HepG2 (cell line): ENCODE measurements around the gene OVOL2. TPM values are rescaled to one million over a fixed set of nuclear protein-coding genes. Genes with fewer than 3 reads are reported as not detected.

Source experiments
- ATAC-seq: fragments of 200-7000 bp; cut with Tn5 transposase; 3 replicates; pipeline ENCODE4 v1.9.1; 2020; ENCODE audit warnings: mild to moderate bottlenecking, moderate library complexity
- BruUV-seq: library from RNA; stranded (reverse); fragments of 400-500 nt; replicated peaks from 2 replicates; lab custom pipeline; 2021; lab: Mats Ljungman, UMichigan
- CTCF ChIA-PET: fragments of 300-600 bp; formaldehyde crosslinking; extraction: SDS; loops from one replicate; lab custom pipeline; 2021; ENCODE audit warnings: low total read pairs, inconsistent platforms, low intra/inter-chr PET ratio; lab: Yijun Ruan, JAX
- POLR2A ChIA-PET: fragments of 350-600 bp; sonication (Branson Sonifier 250); formaldehyde crosslinking; loops from one replicate; lab custom pipeline; 2020; ENCODE audit warnings: antibody characterized with exemption, inconsistent platforms; lab: Yijun Ruan, JAX
- DNase-seq: peaks from one replicate; pipeline ENCODE4 v3.0.0-alpha.2; 2015; ENCODE audit warnings: low spot score
- FAIRE-seq: peaks from 3 replicates; lab custom pipeline; 2011; peaks lifted over from hg19 to GRCh38; lab: Jason Lieb, UNC
- H2AFZ ChIP-seq: one replicate; pipeline ENCODE4 v1.6.1; 2011; ENCODE audit warnings: low read length, inconsistent platforms
- H3K27ac ChIP-seq: fragments of 300-600 bp; 3 replicates; pipeline ENCODE4 v1.8.0; 2011; ENCODE audit warnings: mixed run types, mild to moderate bottlenecking, mixed read lengths, low read length, inconsistent platforms; ENCODE audit not compliant: insufficient read depth; ENCODE audit errors: extremely low read length
- H3K27me3 ChIP-seq, 2 experiments: fragments of 200-600 bp in 1 of 2; 2 replicates in 1 of 2; 3 replicates in 1 of 2; pipeline versions ENCODE4 v1.6.0 to v1.8.0; 2011; ENCODE audit warnings: low read length in 2 of 2, mild to moderate bottlenecking in 2 of 2, moderate library complexity in 2 of 2, inconsistent platforms in 1 of 2; ENCODE audit not compliant: insufficient read depth in 2 of 2, control insufficient read depth in 1 of 2
- H3K36me3 ChIP-seq, 2 experiments: fragments of 200-600 bp in 1 of 2; replicated peaks in 1 of 2; 2 replicates in 1 of 2; 3 replicates in 1 of 2; pipeline versions ENCODE4 v1.5.1 to v1.8.0; 2011; ENCODE audit warnings: low read length in 2 of 2, inconsistent platforms in 1 of 2; ENCODE audit not compliant: insufficient read depth in 2 of 2, control insufficient read depth in 1 of 2
- H3K4me1 ChIP-seq: 2 replicates; pipeline ENCODE4 v1.5.1; 2012; ENCODE audit warnings: low read length, inconsistent platforms; ENCODE audit not compliant: insufficient read depth
- H3K4me2 ChIP-seq: 2 replicates; pipeline ENCODE4 v1.6.0; 2011; ENCODE audit warnings: low read depth, low read length, inconsistent platforms
- H3K4me3 ChIP-seq, 3 experiments: fragments of 200-600 bp in 1 of 3; sonication (generic), shearing (Covaris generic) in 1 of 3; replicated peaks in 1 of 3; 2 replicates each; pipeline ENCODE4 v1.5.1; 2011 to 2016; ENCODE audit warnings: low read length in 3 of 3, inconsistent platforms in 2 of 3, low read depth in 2 of 3, mild to moderate bottlenecking in 2 of 3, control low read depth in 1 of 3, mixed read lengths in 1 of 3; ENCODE audit not compliant: insufficient read depth in 1 of 3
- H3K79me2 ChIP-seq: one replicate; pipeline ENCODE4 v1.6.1; 2011; ENCODE audit warnings: low read length, inconsistent platforms; ENCODE audit not compliant: insufficient read depth
- H3K9ac ChIP-seq: 2 replicates; pipeline ENCODE4 v1.6.0; 2011; ENCODE audit warnings: mild to moderate bottlenecking, low read depth, low read length, inconsistent platforms; ENCODE audit not compliant: insufficient read depth
- H3K9me3 ChIP-seq: 2 replicates; pipeline ENCODE4 v1.5.1; 2012; ENCODE audit warnings: mild to moderate bottlenecking, low read length
- H4K20me1 ChIP-seq: 2 replicates; pipeline ENCODE4 v1.6.0; 2011; ENCODE audit warnings: inconsistent platforms, mild to moderate bottlenecking, low read length, moderate library complexity; ENCODE audit not compliant: insufficient read depth
- EED ChIP-seq: sonication (generic); formaldehyde crosslinking; IDR thresholded peaks from 2 replicates; pipeline ENCODE4 v1.5.0; 2020; ENCODE audit warnings: mild to moderate bottlenecking, missing genetic modification reagents
- ZFP90 ChIP-seq: sonication (generic); formaldehyde crosslinking; IDR thresholded peaks from 2 replicates; pipeline ENCODE4 v1.8.0; 2022; ENCODE audit warnings: missing genetic modification reagents, mild to moderate bottlenecking, inconsistent platforms, borderline replicate concordance
- ZNF263 ChIP-seq: sonication (generic); formaldehyde crosslinking; IDR thresholded peaks from 2 replicates; pipeline ENCODE4 v1.4.0; 2020; ENCODE audit warnings: missing genetic modification reagents
- ZNF547 ChIP-seq: sonication (generic); formaldehyde crosslinking; IDR thresholded peaks from 2 replicates; pipeline ENCODE4 v1.5.1; 2020; ENCODE audit warnings: mild to moderate bottlenecking, missing genetic modification reagents
- WGBS: methylation state at CpG from one replicate; pipeline ENCODE4 v1.1.6; 2017; ENCODE audit warnings: low lambda C conversion rate; 5-methylcytosine and 5-hydroxymethylcytosine counted together
- in situ Hi-C: cut with HindIII; loops from 2 replicates; pipeline ENCODE4 v1.10.0; 2017; ENCODE audit warnings: low pct_unique_long_range_greater_than_20kb; ENCODE audit not compliant: extremely low pct_ligation_motif_present
- intact Hi-C: fragments of 100-400 bp; cut with micrococcal nuclease; formaldehyde crosslinking; loops from one replicate; pipeline ENCODE4 v1.10.0; 2022; ENCODE audit not compliant: unreplicated experiment
- polyA plus RNA-seq, 8 experiments: library from polyadenylated mRNA; depleted of rRNA in 3 of 8; stranded (reverse) in 7 of 8; unstranded in 1 of 8; fragments of >200 nt; fragmentation: Illumina TruSeq in 4 of 8; extraction: Trizol in 4 of 8; gene quantifications; 2 replicates each; pipeline versions ENCODE4 v1.2.1 to v1.2.3, GENCODE V29; 2011 to 2016; ENCODE audit warnings: low read depth in 4 of 8, missing spikeins in 1 of 8, mixed read lengths in 1 of 8; ENCODE audit not compliant: insufficient read depth in 1 of 8
- total RNA-seq, 5 experiments: library from RNA; depleted of rRNA; stranded (reverse); fragments of >200 nt; fragmentation: Illumina TruSeq; extraction: Trizol; gene quantifications; 2 replicates each; pipeline ENCODE4 v1.2.3, GENCODE V29; 2016; ENCODE audit warnings: low read depth in 1 of 5
- TF ChIP-seq, protein P1 (sequence below): sonication (generic); formaldehyde crosslinking; IDR thresholded peaks from 2 replicates; pipeline ENCODE4 v1.5.1; 2020; ENCODE audit warnings: missing genetic modification reagents, mild to moderate bottlenecking, borderline replicate concordance
- TF ChIP-seq, protein P2 (sequence below): sonication (generic); formaldehyde crosslinking; IDR thresholded peaks from 2 replicates; pipeline ENCODE4 v1.4.0; 2020; ENCODE audit warnings: mild to moderate bottlenecking, missing genetic modification reagents
- TF ChIP-seq, protein P3 (sequence below): sonication (generic); formaldehyde crosslinking; IDR thresholded peaks from 2 replicates; pipeline ENCODE4 v1.4.0; 2020; ENCODE audit warnings: mild to moderate bottlenecking, low read depth, missing genetic modification reagents
- TF ChIP-seq, protein P4 (sequence below): sonication (generic); formaldehyde crosslinking; IDR thresholded peaks from 2 replicates; pipeline ENCODE4 v1.4.0; 2020; ENCODE audit warnings: missing genetic modification reagents

OVOL2 gene
- total and polyA plus RNA-seq, 2 of the 13 experiments (the other 11 are each of a cell fraction or from before 2014, with no cell fraction given): 0.20 to 0.31 TPM

DNA sequence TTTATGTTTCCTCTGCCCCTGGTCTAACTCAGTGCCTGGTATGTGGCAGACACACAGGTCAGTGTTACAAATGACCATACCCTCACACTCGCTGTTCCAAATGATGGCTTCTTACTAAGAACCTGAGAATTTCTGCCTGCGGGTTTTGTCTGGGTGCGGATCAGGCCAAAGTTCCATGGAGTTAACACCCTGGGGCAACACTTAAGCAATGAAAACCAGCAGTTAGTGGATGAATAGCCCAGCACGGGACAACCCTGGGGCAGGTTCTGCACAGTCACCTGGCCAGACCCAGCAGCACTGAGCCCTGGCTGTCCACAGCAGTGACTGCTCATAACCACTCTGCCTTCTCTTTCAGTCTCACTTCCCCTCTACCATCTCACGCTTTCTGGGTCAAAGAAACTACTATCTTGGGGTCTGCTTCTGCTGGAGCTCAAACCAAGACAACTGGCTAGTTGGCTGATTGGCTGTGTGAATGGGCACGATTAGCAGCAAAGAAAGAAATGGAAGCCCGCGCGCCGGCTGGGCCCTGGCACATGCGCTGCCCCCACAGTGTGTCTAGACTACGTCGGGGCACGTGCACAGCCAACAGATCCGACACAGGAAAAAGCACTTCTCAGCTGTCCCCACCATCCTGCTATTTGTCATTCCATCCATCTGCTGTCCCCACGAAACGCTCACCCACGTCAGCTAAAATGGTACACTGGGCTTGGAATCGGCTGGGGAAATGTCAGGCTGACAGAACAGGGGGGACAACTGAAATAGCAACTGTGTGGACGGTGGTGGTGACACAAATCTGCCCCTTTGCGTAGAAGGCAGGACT, 52.3 kb downstream of the OVOL2 start:
- Histone ChIP-seq H3K36me3 (no peaks in the 10 kb centered on the region), H3K27ac (no peak overlapping the region), H3K9me3 (no peaks in the 10 kb centered on the region), H3K79me2 (no peaks in the 10 kb centered on the region), H3K27me3 (peaks cover 7 to 41% of the 10 kb centered on the region in 2 experiments; a peak in 4 of 5 replicates), H3K4me2 (peak overlapping the region; percentile 65), H3K9ac (peak overlapping the region; percentile 12; the same call in 1 of the 2 replicates), H2AFZ (peak overlapping the region; percentile 12), H4K20me1 (no peaks in the 10 kb centered on the region), H3K4me3 (peak overlapping the region in 1 of 3 experiments; percentile 44; a peak in 2 of 6 replicates), H3K4me1 (peaks cover 73% of the 10 kb centered on the region)
- FAIRE-seq (no peak), ATAC-seq (peak; percentile 43), DNase-seq (no peak)
- intact Hi-C loops: loop anchor here (5.0 to 10.0 kb wide), 2 partner anchors 129 to 272 kb away; partner anchors contain the start of genes KAT14 and PET117
- ChIA-PET POLR2A (interaction anchor here (1.1 to 2.7 kb wide), 4 partner anchors 7 to 39 kb away, joined by 3 to 7 read pairs (median 5); no protein-coding TSS in a partner anchor), CTCF (no interaction called here)
- BruUV-seq: no TSS peak
- in situ Hi-C loops: no loop called here
- WGBS: 49% methylated on average over 21 of the region's 21 CpGs
- TF ChIP-seq ZNF263 (CRISPR knock-in tag) (0 out of 2 replicates have a peak, but pooled peaks have one; percentile 34), ZFP90 (CRISPR knock-in tag) (0 out of 2 replicates have a peak, but pooled peaks have one; percentile 6), EED (CRISPR knock-in tag) (0 out of 2 replicates have a peak, but pooled peaks have one; percentile 15), ZNF547 (CRISPR knock-in tag) (peak; percentile 43; the same call in 1 of the 2 replicates)
- TF ChIP-seq, protein P1, sequence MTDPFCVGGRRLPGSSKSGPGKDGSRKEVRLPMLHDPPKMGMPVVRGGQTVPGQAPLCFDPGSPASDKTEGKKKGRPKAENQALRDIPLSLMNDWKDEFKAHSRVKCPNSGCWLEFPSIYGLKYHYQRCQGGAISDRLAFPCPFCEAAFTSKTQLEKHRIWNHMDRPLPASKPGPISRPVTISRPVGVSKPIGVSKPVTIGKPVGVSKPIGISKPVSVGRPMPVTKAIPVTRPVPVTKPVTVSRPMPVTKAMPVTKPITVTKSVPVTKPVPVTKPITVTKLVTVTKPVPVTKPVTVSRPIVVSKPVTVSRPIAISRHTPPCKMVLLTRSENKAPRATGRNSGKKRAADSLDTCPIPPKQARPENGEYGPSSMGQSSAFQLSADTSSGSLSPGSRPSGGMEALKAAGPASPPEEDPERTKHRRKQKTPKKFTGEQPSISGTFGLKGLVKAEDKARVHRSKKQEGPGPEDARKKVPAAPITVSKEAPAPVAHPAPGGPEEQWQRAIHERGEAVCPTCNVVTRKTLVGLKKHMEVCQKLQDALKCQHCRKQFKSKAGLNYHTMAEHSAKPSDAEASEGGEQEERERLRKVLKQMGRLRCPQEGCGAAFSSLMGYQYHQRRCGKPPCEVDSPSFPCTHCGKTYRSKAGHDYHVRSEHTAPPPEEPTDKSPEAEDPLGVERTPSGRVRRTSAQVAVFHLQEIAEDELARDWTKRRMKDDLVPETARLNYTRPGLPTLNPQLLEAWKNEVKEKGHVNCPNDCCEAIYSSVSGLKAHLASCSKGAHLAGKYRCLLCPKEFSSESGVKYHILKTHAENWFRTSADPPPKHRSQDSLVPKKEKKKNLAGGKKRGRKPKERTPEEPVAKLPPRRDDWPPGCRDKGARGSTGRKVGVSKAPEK: peak; percentile 94; the same call in 1 of the 2 replicates
- TF ChIP-seq, protein P2, sequence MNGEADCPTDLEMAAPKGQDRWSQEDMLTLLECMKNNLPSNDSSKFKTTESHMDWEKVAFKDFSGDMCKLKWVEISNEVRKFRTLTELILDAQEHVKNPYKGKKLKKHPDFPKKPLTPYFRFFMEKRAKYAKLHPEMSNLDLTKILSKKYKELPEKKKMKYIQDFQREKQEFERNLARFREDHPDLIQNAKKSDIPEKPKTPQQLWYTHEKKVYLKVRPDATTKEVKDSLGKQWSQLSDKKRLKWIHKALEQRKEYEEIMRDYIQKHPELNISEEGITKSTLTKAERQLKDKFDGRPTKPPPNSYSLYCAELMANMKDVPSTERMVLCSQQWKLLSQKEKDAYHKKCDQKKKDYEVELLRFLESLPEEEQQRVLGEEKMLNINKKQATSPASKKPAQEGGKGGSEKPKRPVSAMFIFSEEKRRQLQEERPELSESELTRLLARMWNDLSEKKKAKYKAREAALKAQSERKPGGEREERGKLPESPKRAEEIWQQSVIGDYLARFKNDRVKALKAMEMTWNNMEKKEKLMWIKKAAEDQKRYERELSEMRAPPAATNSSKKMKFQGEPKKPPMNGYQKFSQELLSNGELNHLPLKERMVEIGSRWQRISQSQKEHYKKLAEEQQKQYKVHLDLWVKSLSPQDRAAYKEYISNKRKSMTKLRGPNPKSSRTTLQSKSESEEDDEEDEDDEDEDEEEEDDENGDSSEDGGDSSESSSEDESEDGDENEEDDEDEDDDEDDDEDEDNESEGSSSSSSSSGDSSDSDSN (CRISPR knock-in tag): 0 out of 2 replicates have a peak, but pooled peaks have one; percentile 27
- TF ChIP-seq, protein P3, sequence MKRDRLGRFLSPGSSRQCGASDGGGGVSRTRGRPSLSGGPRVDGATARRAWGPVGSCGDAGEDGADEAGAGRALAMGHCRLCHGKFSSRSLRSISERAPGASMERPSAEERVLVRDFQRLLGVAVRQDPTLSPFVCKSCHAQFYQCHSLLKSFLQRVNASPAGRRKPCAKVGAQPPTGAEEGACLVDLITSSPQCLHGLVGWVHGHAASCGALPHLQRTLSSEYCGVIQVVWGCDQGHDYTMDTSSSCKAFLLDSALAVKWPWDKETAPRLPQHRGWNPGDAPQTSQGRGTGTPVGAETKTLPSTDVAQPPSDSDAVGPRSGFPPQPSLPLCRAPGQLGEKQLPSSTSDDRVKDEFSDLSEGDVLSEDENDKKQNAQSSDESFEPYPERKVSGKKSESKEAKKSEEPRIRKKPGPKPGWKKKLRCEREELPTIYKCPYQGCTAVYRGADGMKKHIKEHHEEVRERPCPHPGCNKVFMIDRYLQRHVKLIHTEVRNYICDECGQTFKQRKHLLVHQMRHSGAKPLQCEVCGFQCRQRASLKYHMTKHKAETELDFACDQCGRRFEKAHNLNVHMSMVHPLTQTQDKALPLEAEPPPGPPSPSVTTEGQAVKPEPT (CRISPR knock-in tag): no peak
- TF ChIP-seq, protein P4, sequence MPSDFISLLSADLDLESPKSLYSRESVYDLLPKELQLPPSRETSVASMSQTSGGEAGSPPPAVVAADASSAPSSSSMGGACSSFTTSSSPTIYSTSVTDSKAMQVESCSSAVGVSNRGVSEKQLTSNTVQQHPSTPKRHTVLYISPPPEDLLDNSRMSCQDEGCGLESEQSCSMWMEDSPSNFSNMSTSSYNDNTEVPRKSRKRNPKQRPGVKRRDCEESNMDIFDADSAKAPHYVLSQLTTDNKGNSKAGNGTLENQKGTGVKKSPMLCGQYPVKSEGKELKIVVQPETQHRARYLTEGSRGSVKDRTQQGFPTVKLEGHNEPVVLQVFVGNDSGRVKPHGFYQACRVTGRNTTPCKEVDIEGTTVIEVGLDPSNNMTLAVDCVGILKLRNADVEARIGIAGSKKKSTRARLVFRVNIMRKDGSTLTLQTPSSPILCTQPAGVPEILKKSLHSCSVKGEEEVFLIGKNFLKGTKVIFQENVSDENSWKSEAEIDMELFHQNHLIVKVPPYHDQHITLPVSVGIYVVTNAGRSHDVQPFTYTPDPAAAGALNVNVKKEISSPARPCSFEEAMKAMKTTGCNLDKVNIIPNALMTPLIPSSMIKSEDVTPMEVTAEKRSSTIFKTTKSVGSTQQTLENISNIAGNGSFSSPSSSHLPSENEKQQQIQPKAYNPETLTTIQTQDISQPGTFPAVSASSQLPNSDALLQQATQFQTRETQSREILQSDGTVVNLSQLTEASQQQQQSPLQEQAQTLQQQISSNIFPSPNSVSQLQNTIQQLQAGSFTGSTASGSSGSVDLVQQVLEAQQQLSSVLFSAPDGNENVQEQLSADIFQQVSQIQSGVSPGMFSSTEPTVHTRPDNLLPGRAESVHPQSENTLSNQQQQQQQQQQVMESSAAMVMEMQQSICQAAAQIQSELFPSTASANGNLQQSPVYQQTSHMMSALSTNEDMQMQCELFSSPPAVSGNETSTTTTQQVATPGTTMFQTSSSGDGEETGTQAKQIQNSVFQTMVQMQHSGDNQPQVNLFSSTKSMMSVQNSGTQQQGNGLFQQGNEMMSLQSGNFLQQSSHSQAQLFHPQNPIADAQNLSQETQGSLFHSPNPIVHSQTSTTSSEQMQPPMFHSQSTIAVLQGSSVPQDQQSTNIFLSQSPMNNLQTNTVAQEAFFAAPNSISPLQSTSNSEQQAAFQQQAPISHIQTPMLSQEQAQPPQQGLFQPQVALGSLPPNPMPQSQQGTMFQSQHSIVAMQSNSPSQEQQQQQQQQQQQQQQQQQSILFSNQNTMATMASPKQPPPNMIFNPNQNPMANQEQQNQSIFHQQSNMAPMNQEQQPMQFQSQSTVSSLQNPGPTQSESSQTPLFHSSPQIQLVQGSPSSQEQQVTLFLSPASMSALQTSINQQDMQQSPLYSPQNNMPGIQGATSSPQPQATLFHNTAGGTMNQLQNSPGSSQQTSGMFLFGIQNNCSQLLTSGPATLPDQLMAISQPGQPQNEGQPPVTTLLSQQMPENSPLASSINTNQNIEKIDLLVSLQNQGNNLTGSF (CRISPR knock-in tag): 0 out of 2 replicates have a peak, but pooled peaks have one; percentile 16
